ENCODE results near the gene SLC35C1. TPM values are rescaled to one million over a fixed set of nuclear protein-coding genes. Genes with fewer than 3 reads are reported as not detected.

Gene SLC35C1
- total RNA-seq, 1 donor from 2014 or later, result 8.6 TPM

- ChIA-PET POLR2A (no interaction called here), CTCF (interaction anchor here (1.1 kb wide), 1 partner anchor 25 kb away, joined by 3 read pairs; no protein-coding TSS in a partner anchor)
- H3K36me3 Mint-ChIP-seq (ENCODE audit: low read depth), result no peaks in the 10 kb centered on the region
- no peak overlapping the region for H3K27ac Mint-ChIP-seq
- H3K27me3 Mint-ChIP-seq, result peaks cover 4% of the 10 kb centered on the region
- DNase-seq, result no peak
- H3K4me1 Mint-ChIP-seq, result no peaks in the 10 kb centered on the region
- H3K9me3 Mint-ChIP-seq, result no peaks in the 10 kb centered on the region
- TF ChIP-seq CTCF (IDR thresholded peaks at IDR 0.05), result no peak
- no peak overlapping the region for H3K4me3 Mint-ChIP-seq
- intact Hi-C loops (cut with micrococcal nuclease), result no loop called here
- ATAC-seq (ENCODE audit: low read depth), result no peak
Measured at GRCh38 chr11:45796461-45796861, 8.5 kb upstream of the SLC35C1 start.

- H3K27me3 Mint-ChIP-seq, result peaks cover 3% of the 10 kb centered on the region
- no peak for DNase-seq
- TF ChIP-seq CTCF (IDR thresholded peaks at IDR 0.05), result no peak
- H3K4me1 Mint-ChIP-seq, result peaks cover 2% of the 10 kb centered on the region
- H3K9me3 Mint-ChIP-seq, result no peaks in the 10 kb centered on the region
- H3K4me3 Mint-ChIP-seq, result no peak overlapping the region
- H3K27ac Mint-ChIP-seq, result no peak overlapping the region
- no peak for ATAC-seq (ENCODE audit: low read depth)
- intact Hi-C loops (cut with micrococcal nuclease), result no loop called here
- POLR2A ChIA-PET, result no interaction called here
- CTCF ChIA-PET, result interaction anchor here (1.4 kb wide), 1 partner anchor 27 kb away, joined by 4 read pairs; no protein-coding TSS in a partner anchor
- no peaks in the 10 kb centered on the region for H3K36me3 Mint-ChIP-seq (ENCODE audit: low read depth)
Measured at GRCh38 chr11:45798793-45799441, 6.0 kb upstream of the SLC35C1 start.

GRCh38 chr11:45799562-45799961 is 5.4 kb upstream of the SLC35C1 start:
- H3K27me3 Mint-ChIP-seq, result no peaks in the 10 kb centered on the region
- peaks cover 2% of the 10 kb centered on the region for H3K4me1 Mint-ChIP-seq
- H3K36me3 Mint-ChIP-seq (ENCODE audit: low read depth), result peaks cover 3% of the 10 kb centered on the region
- POLR2A ChIA-PET, result interaction anchor here (0.5 kb wide), 1 partner anchor 321 kb away, joined by 3 read pairs; no protein-coding TSS in a partner anchor
- ATAC-seq (ENCODE audit: low read depth) (no peak), DNase-seq (no peak)
- intact Hi-C loops (cut with micrococcal nuclease), result no loop called here
- no peak overlapping the region for H3K27ac Mint-ChIP-seq
- H3K4me3 Mint-ChIP-seq, result no peak overlapping the region
- CTCF ChIA-PET, result interaction anchor here (1.4 kb wide), 1 partner anchor 28 kb away, joined by 4 read pairs; no protein-coding TSS in a partner anchor
- TF ChIP-seq CTCF (IDR thresholded peaks at IDR 0.05), result no peak
- no peaks in the 10 kb centered on the region for H3K9me3 Mint-ChIP-seq

- DNase-seq (no peak), ATAC-seq (ENCODE audit: low read depth) (no peak)
- H3K36me3 Mint-ChIP-seq (ENCODE audit: low read depth), result peaks cover 7% of the 10 kb centered on the region
- no peaks in the 10 kb centered on the region for H3K9me3 Mint-ChIP-seq
- intact Hi-C loops (cut with micrococcal nuclease), result loop anchor here (10.0 kb wide), 5 partner anchors 655 to 1235 kb away; partner anchors contain the start of genes ATG13, CD82, HARBI1 and PRDM11
- no peaks in the 10 kb centered on the region for H3K27me3 Mint-ChIP-seq
- ChIA-PET CTCF (no interaction called here), POLR2A (no interaction called here)
- H3K4me1 Mint-ChIP-seq, result peaks cover 3% of the 10 kb centered on the region
- TF ChIP-seq CTCF (IDR thresholded peaks at IDR 0.05), result no peak
- no peak overlapping the region for H3K4me3 Mint-ChIP-seq
- H3K27ac Mint-ChIP-seq, result no peak overlapping the region
Measured at GRCh38 chr11:45800261-45800660, 4.7 kb upstream of the SLC35C1 start.

- TF ChIP-seq CTCF (IDR thresholded peaks at IDR 0.05), result no peak
- Mint-ChIP-seq H3K27me3 (no peaks in the 10 kb centered on the region), H3K4me1 (peaks cover 19% of the 10 kb centered on the region), H3K9me3 (no peaks in the 10 kb centered on the region), H3K4me3 (no peak overlapping the region), H3K36me3 (ENCODE audit: low read depth) (peaks cover 9% of the 10 kb centered on the region), H3K27ac (peak overlapping the region; percentile 1)
- POLR2A ChIA-PET, result interaction anchor here (0.6 kb wide), 1 partner anchor 18 kb away, joined by 3 read pairs; no protein-coding TSS in a partner anchor
- DNase-seq (no peak), ATAC-seq (ENCODE audit: low read depth) (no peak)
- intact Hi-C loops (cut with micrococcal nuclease), result loop anchor here (10.0 kb wide), 5 partner anchors 657 to 1237 kb away; partner anchors contain the start of genes ATG13, CD82, HARBI1 and PRDM11
- CTCF ChIA-PET, result interaction anchor here (1.5 kb wide), 1 partner anchor 31 kb away, joined by 5 read pairs; no protein-coding TSS in a partner anchor
Measured at GRCh38 chr11:45801723-45802315, 3.1 kb upstream of the SLC35C1 start.
